Prostate gland (tissue), 2 donors: Measurements from ENCODE around the gene FOXD1. TPM values are rescaled to one million over a fixed set of nuclear protein-coding genes. Genes with fewer than 3 reads are reported as not detected.
"Not testable (repeated sequence)": the region's sequence is repeated elsewhere in the genome, so short reads cannot be mapped to it uniquely, and the experiment has no call there.

Experiments used
- DNase-seq: peaks from one replicate; pipeline ENCODE4 v3.0.0-alpha.2; 2019; ENCODE audit warnings: low spot score
- H3K27ac ChIP-seq, 2 donors: fragments of 200-600 bp; sonication (generic); 2 replicates each; pipeline ENCODE4 v1.5.1; 2017 to 2019
- H3K27me3 ChIP-seq: fragments of 200-600 bp; sonication (generic); replicated peaks from 2 replicates; pipeline ENCODE4 v1.5.1; 2019; ENCODE audit not compliant: insufficient read depth
- H3K36me3 ChIP-seq, 2 donors: fragments of 200-600 bp; sonication (generic); 1 replicate in 1 of 2; 2 replicates in 1 of 2; pipeline versions ENCODE4 v1.5.1 to v1.8.1; 2017 to 2019
- H3K4me1 ChIP-seq: fragments of 200-600 bp; sonication (generic); replicated peaks from 2 replicates; pipeline ENCODE4 v1.5.1; 2019
- H3K4me3 ChIP-seq, 2 donors: fragments of 200-600 bp; sonication (generic); 2 replicates each; pipeline ENCODE4 v1.5.1; 2017 to 2019
- H3K9me3 ChIP-seq: fragments of 200-600 bp; sonication (generic); 2 replicates; pipeline ENCODE4 v1.5.1; 2017
- CTCF ChIP-seq, 4 experiments: fragments of 200-600 bp in 2 of 4; fragments of 450-650 bp in 2 of 4; sonication (generic) in 2 of 4; IDR thresholded peaks; 1 replicate in 3 of 4; 2 replicates in 1 of 4; pipeline ENCODE4 v1.5.1; 2016 to 2019; ENCODE audit warnings: antibody characterized with exemption in 4 of 4, mild to moderate bottlenecking in 2 of 4, moderate library complexity in 2 of 4
- POLR2A ChIP-seq: fragments of 450-650 bp; IDR thresholded peaks from one replicate; pipeline ENCODE4 v1.6.1; 2016; ENCODE audit warnings: antibody characterized with exemption, mild to moderate bottlenecking
- POLR2AphosphoS5 ChIP-seq: sonication (generic); formaldehyde crosslinking; IDR thresholded peaks from one replicate; pipeline ENCODE4 v1.6.1; 2017; ENCODE audit warnings: antibody characterized with exemption
- WGBS: methylation state at CpG from one replicate; pipeline ENCODE4 v1.1.5; 2018; 5-methylcytosine and 5-hydroxymethylcytosine counted together
- intact Hi-C: fragments of 100-400 bp; cut with DNase I; formaldehyde crosslinking; loops from one replicate; pipeline ENCODE4 v1.14.2; 2022
- total RNA-seq, 2 donors: library from RNA; depleted of rRNA; stranded (reverse); fragments of >200 nt; gene quantifications; one replicate each; pipeline ENCODE4 v1.1.0, GENCODE V29; 2016

FOXD1 gene
- total RNA-seq, 2 donors from 2014 or later = 1.6 to 2.8 TPM

- Histone ChIP-seq H3K27me3 (no peaks in the 10 kb centered on the region), H3K36me3 (no peaks in the 10 kb centered on the region), H3K27ac (no peak overlapping the region), H3K4me1 (no peaks in the 10 kb centered on the region), H3K9me3 (no peaks in the 10 kb centered on the region), H3K4me3 (no peak overlapping the region)
- 85% methylated on average over 3 of the region's 3 CpGs for WGBS
- no peak for DNase-seq
- TF ChIP-seq CTCF (IDR thresholded peaks at IDR 0.05) = no peak
- TF ChIP-seq POLR2AphosphoS5 = no peak
- no peak for TF ChIP-seq POLR2A
- intact Hi-C loops = no loop called here
Observed at GRCh38 chr5:73493421-73493820, 44.8 kb upstream of the FOXD1 start.

- TF ChIP-seq POLR2AphosphoS5 = no peak
Observed at GRCh38 chr5:73491155-73491554, 42.6 kb upstream of the FOXD1 start.

GRCh38 chr5:73490088-73490487 is 41.5 kb upstream of the FOXD1 start:
- H3K36me3 ChIP-seq = no peaks in the 10 kb centered on the region
- TF ChIP-seq CTCF (IDR thresholded peaks at IDR 0.05) (no peak), POLR2AphosphoS5 (no peak), POLR2A (no peak)
- no peak overlapping the region for H3K4me3 ChIP-seq
- DNase-seq = no peak
- H3K27ac ChIP-seq = no peak overlapping the region
- peaks cover 2% of the 10 kb centered on the region for H3K27me3 ChIP-seq
- no peaks in the 10 kb centered on the region for H3K9me3 ChIP-seq
- intact Hi-C loops = no loop called here
- WGBS = 60% methylated on average over 2 of the region's 2 CpGs
- no peaks in the 10 kb centered on the region for H3K4me1 ChIP-seq

More at GRCh38 chr5:73491155-73491554, 42.6 kb upstream of the FOXD1 start:
- Histone ChIP-seq H3K27me3 (peaks cover 2% of the 10 kb centered on the region), H3K4me1 (no peaks in the 10 kb centered on the region), H3K27ac (no peak overlapping the region), H3K4me3 (no peak overlapping the region), H3K36me3 (no peaks in the 10 kb centered on the region), H3K9me3 (no peaks in the 10 kb centered on the region)
- 90% methylated on average over 1 of the region's 1 CpG for WGBS
- DNase-seq = no peak
- intact Hi-C loops = no loop called here

GRCh38 chr5:73488806-73489205 is 40.2 kb upstream of the FOXD1 start:
- WGBS = 83% methylated on average over 3 of the region's 3 CpGs
- Histone ChIP-seq H3K4me1 (no peaks in the 10 kb centered on the region), H3K27me3 (peaks cover 2% of the 10 kb centered on the region), H3K27ac (no peak overlapping the region), H3K4me3 (no peak overlapping the region), H3K9me3 (no peaks in the 10 kb centered on the region), H3K36me3 (no peaks in the 10 kb centered on the region)
- DNase-seq = no peak
- intact Hi-C loops = no loop called here
- no peak for TF ChIP-seq CTCF (IDR thresholded peaks at IDR 0.05)
- no peak for TF ChIP-seq POLR2AphosphoS5
- TF ChIP-seq POLR2A = no peak

- intact Hi-C loops = no loop called here
- no peaks in the 10 kb centered on the region for H3K36me3 ChIP-seq
- H3K4me3 ChIP-seq = no peak overlapping the region
- TF ChIP-seq POLR2A = no peak
- no peak for TF ChIP-seq CTCF (IDR thresholded peaks at IDR 0.05)
- no peak for TF ChIP-seq POLR2AphosphoS5
- no peak overlapping the region for H3K27ac ChIP-seq
- WGBS = 76% methylated on average over 4 of the region's 4 CpGs
- no peaks in the 10 kb centered on the region for H3K4me1 ChIP-seq
- peaks cover 2% of the 10 kb centered on the region for H3K27me3 ChIP-seq
- no peaks in the 10 kb centered on the region for H3K9me3 ChIP-seq
- no peak for DNase-seq
Observed at GRCh38 chr5:73487815-73488214, 39.2 kb upstream of the FOXD1 start.

- H3K9me3 ChIP-seq, intact Hi-C loops, H3K4me3 ChIP-seq, H3K27me3 ChIP-seq, DNase-seq, H3K36me3 ChIP-seq, H3K4me1 ChIP-seq, H3K27ac ChIP-seq: not testable (repeated sequence)
- 65% methylated on average over 4 of the region's 4 CpGs for WGBS
Observed at GRCh38 chr5:73487257-73487656, 38.7 kb upstream of the FOXD1 start.
